ENCODE data around the gene APOBEC2.

The APOBEC2 gene

GRCh38 chr6:41058783-41059181, 5.8 kb downstream of the APOBEC2 start:
- no peak for DNase-seq

DNA sequence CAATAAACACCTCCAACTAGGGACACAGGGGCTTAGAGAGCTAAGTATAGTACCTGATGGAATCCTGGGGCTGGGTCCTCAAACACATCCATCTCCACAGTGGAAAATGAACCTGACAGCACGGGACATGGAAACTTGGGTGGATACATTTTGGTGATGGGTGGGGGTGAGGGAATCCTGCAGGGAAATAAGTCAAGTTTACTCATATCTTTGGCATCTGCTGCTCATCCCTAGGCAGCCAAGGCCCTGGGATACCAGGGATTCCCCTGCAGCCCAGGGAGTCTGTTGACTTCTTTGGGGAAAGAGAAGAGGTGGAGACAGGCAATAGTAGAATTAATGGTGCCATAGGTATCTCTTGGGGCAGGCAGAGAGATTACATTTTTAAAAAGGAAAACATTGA, 6.6 kb downstream of the APOBEC2 start:
- DNase-seq = no peak

DNA sequence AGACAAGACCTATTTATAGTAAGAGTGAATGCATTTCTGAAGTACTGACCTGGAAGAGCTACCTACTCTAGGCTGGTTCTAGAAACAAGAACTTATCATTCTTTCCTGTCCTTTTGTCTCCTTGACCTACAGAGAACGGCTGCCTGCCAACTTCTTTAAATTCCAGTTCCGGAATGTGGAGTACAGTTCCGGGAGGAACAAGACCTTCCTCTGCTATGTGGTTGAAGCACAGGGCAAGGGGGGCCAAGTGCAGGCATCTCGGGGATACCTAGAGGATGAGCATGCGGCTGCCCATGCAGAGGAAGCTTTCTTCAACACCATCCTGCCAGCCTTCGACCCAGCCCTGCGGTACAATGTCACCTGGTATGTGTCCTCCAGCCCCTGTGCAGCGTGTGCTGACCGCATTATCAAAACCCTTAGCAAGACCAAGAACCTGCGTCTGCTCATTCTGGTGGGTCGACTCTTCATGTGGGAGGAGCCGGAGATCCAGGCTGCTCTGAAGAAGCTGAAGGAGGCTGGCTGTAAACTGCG, 8.3 kb downstream of the APOBEC2 start:
- no peak for DNase-seq

GRCh38 chr6:41062056-41062455, 9.1 kb downstream of the APOBEC2 start:
- DNase-seq = no peak

GRCh38 chr6:41063884-41064285, 10.9 kb downstream of the APOBEC2 start:
- no peak for DNase-seq

DNA sequence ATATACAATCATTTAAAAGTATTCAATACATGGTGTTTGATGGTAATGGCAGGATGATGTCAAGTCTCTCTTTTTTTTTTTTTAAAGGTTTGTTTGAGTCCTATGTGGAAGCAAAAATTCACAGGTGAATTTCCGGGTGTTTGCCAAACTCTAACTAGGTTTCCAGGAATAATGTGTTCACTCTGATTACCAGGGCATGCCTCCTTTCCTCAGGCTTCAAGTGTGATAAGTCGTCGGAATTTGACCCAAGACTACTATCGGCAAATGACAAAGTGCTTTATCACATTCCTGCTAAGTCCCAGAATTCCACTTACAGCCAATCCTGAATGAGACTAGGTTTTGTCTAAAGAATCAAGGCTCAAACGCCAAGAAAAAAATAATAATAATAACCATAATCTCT, 11.8 kb downstream of the APOBEC2 start:
- no peak for DNase-seq

DNA sequence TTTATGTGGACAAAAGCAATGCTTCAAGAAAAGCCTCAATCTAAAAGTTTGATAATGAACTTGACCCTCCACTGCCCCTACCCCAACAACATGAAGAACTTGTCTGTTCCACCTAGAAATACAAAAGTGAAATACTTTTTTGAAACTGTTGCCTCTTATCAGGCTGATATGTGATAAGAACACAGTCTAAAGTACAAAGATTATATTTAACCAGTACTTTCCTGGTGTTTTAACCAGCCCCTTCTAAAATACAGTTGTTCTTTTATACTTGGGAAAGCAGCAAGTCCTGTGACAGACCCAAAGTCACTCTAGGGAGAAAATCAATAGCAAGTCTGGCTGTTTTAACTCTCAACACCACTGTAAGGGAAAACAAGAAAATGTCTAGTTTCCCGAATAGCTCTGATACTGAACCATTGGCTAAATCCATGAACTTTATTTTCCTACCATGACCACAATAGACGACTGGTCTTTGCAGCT, 12.6 kb downstream of the APOBEC2 start:
- DNase-seq = no peak

- DNase-seq = peak in 43 of 56 donors; percentile 4 to 84 (median 31)
Measured at GRCh38 chr6:41066867-41067304, 13.9 kb downstream of the APOBEC2 start.

- peak in 1 of 56 donors; percentile 78 for DNase-seq
Measured at GRCh38 chr6:41071501-41071922, 18.5 kb downstream of the APOBEC2 start.

DNA sequence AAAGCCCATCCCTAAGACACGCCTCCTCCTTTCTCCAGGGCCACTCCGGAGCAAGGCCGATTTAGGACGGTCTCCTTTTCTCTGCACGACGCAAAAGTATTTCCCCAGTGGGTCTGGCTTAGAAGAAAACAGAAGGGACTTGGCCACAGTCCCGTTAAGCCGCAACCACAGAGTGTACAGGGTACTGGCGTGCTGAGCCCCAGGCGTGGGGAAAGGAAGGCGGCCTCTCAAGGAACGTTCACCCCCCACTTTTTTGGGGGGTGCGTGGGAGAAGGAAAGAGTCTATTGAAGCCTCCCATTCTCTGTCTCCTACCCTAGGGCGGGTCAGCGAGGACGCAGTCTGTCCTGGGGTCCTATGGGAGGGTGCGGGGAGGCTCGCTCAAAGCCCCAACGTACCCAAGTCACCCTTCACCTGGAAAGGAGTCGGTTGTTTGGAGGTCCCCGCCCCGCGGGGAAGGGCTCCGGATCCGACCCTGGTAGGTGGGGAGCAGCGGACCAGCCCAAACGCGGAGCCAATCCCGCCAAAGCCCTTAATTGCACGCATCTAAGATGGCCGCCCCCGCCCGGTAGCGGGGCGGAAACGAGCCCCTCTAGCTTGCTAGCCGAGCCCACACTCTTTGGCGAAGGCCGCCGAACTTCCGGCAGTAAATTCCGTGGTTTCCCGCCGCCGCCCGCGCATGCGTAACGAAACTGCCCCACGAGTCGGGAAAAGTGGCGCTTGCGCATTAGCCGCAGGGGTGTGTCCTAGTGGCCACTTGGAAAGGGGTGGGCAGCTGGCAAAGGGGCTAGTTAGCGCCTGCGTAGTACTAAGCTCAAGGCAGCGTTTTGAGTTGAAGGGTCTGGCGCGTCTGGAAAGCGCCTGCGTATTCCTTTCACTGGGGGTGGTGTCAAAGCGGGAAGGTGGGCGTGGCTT, 19.2 kb downstream of the APOBEC2 start, which contains the start of gene OARD1:
TSS of gene OARD1 (minus strand) at position 434 of the 913 bp plus-strand sequence. CDS start 722 bp downstream, outside the sequence.
- peak; percentile 97 to 100 (median 100) for DNase-seq

DNA sequence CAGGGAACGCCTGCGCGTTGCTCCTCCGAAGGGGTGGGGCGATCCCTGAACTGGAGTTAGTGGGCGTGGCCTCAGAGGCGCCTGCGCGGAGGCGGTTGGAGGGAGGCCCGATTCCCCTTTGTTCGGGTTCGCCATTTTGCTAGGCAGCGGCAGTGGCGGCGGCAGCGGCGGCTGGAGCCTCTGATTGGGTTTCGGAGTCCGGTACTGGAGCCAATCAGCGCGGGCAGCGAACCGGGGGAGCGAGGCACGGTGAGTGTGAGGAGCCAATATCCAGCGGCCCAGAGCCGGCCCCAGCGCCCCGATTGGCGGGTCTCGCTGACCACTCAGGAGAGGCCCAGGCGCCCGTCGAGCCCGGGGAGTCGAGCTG, 19.8 kb downstream of the APOBEC2 start, which contains the start of gene NFYA:
TSS of gene NFYA (plus strand) at position 139 of the 367 bp plus-strand sequence. CDS start 6,116 bp downstream, outside the sequence.
- peak in 46 of 56 donors; percentile 97 to 100 (median 100) for DNase-seq

GRCh38 chr6:41073203-41073967, 20.4 kb downstream of the APOBEC2 start:
- DNase-seq = peak in 52 of 56 donors; percentile 17 to 80 (median 57)

- DNase-seq = peak in 1 of 56 donors; percentile 34
Measured at GRCh38 chr6:41073968-41074691, 21.1 kb downstream of the APOBEC2 start.

GRCh38 chr6:41074692-41075436, 21.9 kb downstream of the APOBEC2 start:
- DNase-seq = no peak

GRCh38 chr6:41075651-41076626, 22.9 kb downstream of the APOBEC2 start:
- DNase-seq = no peak

DNA sequence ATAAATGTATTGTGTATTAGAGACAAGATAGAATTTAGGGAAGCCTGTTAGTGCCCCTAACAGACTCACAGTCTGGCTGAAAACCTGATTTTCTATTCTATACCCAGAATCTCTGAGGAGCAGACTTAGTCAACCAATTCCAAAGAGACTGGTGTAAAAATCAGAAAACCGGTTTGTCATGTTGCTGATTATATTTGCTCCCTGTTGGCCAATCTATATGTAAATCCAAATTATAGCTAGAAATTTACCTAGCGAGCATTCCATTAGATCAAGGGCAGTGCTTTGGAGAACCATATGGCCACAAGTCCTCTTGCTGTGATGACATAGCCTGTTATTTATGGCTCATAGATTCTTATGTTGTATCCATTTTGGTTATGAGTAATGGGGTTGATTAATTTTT, 24.5 kb downstream of the APOBEC2 start:
- DNase-seq = no peak

DNA sequence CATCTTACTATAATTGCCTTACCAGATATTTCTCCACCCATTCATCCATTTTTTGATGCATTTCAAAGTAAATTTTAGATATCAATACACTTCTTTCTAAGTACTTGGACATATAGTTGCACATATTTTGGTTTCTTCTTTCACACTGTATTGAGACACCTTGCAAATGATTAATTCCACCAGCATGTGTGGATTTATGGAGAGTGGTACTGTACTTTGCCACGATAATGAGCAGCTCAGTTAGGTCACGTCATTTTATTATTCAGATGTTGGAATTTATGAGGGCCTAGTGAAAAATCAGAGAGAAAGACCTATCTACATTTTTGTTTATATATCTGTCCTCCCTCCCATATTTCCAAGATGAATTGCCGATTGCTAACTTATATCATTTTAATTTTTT, 25.1 kb downstream of the APOBEC2 start:
- no peak for DNase-seq

DNA sequence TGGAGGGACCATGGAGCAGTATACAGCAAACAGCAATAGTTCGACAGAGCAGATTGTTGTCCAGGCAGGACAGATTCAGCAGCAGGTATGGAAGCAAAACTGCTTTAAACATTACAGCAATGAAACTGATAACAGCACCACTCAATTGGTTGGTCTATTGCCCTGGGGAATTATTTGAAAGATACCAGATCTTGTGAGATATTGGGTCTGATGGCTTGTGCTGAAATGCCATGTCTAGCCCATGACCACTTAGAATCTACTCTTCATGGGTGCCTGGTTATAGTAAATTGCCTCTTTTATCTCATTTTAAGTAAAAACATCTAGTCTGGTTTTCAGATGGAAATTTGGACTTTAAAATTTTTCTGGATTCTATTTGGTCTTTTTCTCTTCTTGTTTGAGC, 26.1 kb downstream of the APOBEC2 start:
- DNase-seq = no peak

DNA sequence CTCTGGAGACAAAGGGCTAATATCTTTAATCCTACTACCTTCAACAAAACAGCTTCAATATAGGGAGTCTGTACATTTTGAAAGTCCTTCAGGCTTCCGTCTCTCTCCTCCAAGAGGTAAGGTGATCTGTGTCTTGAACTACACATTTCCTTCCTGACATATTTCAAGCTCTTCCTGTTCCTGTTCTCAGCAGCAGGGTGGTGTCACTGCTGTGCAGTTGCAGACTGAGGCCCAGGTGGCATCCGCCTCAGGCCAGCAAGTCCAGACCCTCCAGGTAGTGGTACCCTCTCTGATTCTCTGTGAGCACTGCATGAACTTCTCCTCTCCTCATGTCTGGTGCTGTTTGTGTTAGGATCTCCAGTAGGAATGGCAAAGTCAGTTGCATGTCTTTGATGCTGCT, 27.6 kb downstream of the APOBEC2 start:
- DNase-seq = no peak
